ENCODE measurements around the gene KRTAP4-7. TPM values are rescaled to one million over a fixed set of nuclear protein-coding genes. Genes with fewer than 3 reads are reported as not detected.
"Not testable (repeated sequence)": the region's sequence is repeated elsewhere in the genome, so short reads cannot be mapped to it uniquely, and the experiment has no call there.

The KRTAP4-7 gene
- total RNA-seq, 1 donor from 2014 or later = not detected

DNA sequence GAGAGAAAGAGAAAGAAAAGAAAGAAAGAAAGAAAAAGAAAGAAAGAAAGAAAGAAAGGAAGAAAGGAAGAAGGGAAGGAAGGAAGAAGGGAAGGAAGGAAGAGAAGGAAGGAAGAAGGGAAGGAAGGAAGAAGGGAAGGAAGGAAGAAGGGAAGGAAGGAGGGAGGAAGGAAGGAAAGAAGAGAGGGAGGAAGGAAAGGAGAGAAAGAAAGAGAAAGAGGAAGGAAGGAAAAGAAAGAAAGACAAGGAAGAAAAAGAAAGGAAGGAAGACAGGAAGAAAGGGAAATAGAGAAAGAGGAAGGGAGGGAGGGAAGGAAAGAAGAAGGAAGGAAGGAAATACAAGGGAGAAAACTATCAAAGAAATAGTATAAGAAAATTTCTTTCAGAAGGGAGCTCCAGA, 7.2 kb upstream of the KRTAP4-7 start:
- no peak for ATAC-seq
- DNase-seq = no peak
- no peak overlapping the region for H3K4me3 ChIP-seq
- TF ChIP-seq, protein P1, sequence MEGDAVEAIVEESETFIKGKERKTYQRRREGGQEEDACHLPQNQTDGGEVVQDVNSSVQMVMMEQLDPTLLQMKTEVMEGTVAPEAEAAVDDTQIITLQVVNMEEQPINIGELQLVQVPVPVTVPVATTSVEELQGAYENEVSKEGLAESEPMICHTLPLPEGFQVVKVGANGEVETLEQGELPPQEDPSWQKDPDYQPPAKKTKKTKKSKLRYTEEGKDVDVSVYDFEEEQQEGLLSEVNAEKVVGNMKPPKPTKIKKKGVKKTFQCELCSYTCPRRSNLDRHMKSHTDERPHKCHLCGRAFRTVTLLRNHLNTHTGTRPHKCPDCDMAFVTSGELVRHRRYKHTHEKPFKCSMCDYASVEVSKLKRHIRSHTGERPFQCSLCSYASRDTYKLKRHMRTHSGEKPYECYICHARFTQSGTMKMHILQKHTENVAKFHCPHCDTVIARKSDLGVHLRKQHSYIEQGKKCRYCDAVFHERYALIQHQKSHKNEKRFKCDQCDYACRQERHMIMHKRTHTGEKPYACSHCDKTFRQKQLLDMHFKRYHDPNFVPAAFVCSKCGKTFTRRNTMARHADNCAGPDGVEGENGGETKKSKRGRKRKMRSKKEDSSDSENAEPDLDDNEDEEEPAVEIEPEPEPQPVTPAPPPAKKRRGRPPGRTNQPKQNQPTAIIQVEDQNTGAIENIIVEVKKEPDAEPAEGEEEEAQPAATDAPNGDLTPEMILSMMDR (IDR thresholded peaks at IDR 0.05) = no peak
- H3K9me3 ChIP-seq = no peaks in the 10 kb centered on the region
- no peaks in the 10 kb centered on the region for H3K36me3 ChIP-seq
- H3K27ac ChIP-seq = no peak overlapping the region
- no peaks in the 10 kb centered on the region for H3K4me1 ChIP-seq
- no peaks in the 10 kb centered on the region for H3K27me3 ChIP-seq (ENCODE audit: low read depth)
- intact Hi-C loops (cut with DNase I) = no loop called here

DNA sequence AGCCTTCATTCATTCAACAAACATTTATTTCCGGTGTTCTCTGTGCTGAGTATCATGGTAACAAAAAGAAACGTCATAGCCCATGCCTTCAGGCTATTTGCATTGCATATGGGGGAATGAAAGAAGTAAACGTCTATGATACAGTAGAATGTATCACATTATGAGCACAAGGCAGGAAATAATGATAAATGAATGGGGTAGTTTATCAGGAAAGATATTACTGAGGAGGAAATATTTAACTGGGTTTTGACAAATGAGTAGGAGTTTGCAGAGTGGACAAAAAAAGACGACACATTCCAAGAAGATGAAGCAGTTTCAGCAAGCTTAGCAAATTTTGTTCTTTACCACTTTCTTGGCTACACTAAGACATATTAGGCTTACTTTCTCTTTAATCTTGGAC, 1.3 kb upstream of the KRTAP4-7 start:
- intact Hi-C loops (cut with DNase I) = no loop called here
- Histone ChIP-seq H3K36me3 (no peaks in the 10 kb centered on the region), H3K27me3 (ENCODE audit: low read depth) (no peaks in the 10 kb centered on the region), H3K4me1 (no peaks in the 10 kb centered on the region), H3K9me3 (no peaks in the 10 kb centered on the region), H3K4me3 (no peak overlapping the region), H3K27ac (no peak overlapping the region)
- TF ChIP-seq, protein P1 (IDR thresholded peaks at IDR 0.05) = no peak
- ATAC-seq (no peak), DNase-seq (no peak)

DNA sequence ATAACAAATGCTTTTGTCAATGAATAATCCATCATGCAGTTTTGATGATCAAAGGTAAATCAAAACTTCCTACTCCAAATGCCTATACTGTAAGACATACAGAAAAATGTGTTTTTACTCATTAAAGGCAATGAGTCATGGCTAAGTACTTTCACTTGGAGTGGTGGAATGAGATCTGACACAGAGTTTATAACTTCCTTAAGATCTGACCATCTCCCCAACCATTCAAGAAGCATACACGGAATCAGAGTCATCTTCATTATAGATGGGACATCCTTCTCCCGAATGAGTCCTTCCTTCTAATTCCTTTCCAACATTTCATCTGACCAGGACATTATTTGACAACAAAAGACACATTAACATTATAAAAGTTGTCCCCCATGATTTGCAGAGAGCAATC, 523 bp upstream of the KRTAP4-7 start:
- intact Hi-C loops (cut with DNase I); H3K4me1 ChIP-seq: not testable (repeated sequence)

DNA sequence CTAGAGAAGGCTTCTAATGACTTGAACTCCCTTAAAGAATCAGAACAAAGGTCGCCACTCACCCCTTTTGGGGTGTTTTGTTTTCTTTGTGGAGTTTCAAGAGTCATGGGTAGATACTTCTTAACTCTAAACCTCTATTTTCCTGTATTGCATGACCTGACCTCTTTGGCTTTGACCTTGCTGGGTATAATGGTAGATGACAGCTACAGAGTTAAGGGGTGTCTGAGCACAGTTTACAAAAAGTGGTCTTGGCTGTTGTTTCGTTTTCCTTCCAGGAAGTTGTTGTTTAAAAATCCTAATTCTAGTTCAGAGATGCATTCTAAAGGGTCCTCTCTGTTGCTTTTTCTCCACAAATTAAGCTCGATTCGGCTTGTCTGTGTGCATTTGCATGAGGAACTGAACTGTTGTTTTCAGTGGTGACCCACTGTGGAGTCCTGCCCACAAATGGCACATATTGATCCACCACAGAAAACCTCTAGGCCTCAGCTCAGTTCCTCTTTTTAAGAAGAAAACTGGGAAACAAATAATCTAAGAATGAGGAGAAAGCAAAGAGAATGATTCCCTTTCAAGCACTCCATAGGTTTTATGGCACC, 4.9 kb downstream of the KRTAP4-7 start:
- DNase-seq; H3K4me3 ChIP-seq; H3K27ac ChIP-seq; H3K36me3 ChIP-seq; H3K27me3 ChIP-seq (ENCODE audit: low read depth); ATAC-seq; intact Hi-C loops (cut with DNase I); H3K9me3 ChIP-seq; H3K4me1 ChIP-seq: not testable (repeated sequence)

More for the DNA sequence above, 523 bp upstream of the KRTAP4-7 start:
- H3K4me3 ChIP-seq; H3K27ac ChIP-seq; H3K27me3 ChIP-seq (ENCODE audit: low read depth); H3K9me3 ChIP-seq; ATAC-seq; DNase-seq; H3K36me3 ChIP-seq: not testable (repeated sequence)

DNA sequence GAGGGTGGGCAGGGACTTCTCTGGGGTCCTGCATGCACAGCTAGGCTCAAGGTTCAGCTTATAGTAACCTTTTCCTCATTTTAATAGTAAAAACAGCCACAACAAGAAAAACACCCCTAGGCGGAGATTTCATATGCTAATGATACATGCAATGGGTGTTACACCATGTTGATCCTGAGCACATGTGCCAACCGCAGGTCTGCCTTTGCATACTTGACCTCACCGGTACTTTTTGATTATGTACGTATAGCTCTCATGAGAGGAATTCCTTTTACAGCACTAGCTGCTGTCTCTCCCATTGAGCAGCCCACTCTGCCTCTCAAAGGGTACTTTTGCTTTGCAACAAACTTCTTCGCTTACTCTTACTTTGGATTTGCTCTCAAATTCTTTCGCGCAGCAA, 12.1 kb downstream of the KRTAP4-7 start:
- no peak overlapping the region for H3K27ac ChIP-seq
- H3K4me3 ChIP-seq = no peak overlapping the region
- H3K4me1 ChIP-seq = no peaks in the 10 kb centered on the region
- intact Hi-C loops (cut with DNase I) = no loop called here
- peak in 1 of 2 donors; percentile 32 for ATAC-seq
- no peaks in the 10 kb centered on the region for H3K9me3 ChIP-seq
- peaks cover 3% of the 10 kb centered on the region for H3K27me3 ChIP-seq (ENCODE audit: low read depth)
- TF ChIP-seq, protein P1 (IDR thresholded peaks at IDR 0.05) = no peak
- no peak for DNase-seq
- H3K36me3 ChIP-seq = no peaks in the 10 kb centered on the region

DNA sequence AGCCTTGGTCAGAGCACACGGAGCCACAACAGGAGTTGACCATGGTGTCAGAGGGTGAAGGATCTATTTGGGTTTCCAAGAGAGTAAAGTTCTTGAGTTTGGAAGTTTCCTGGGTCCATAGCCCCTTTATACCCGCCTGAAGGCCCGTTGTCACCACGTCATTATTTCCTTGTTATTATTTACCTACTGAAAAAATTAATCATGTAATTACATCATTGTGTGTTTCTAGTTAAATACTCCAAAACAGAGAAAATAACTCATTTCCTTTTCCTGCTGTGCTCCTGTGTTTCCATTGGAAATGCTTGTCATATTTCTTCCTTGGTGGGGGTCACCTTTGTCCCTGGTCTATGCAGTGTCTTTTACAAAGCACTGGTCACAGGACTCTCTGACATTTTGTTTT, 14.1 kb downstream of the KRTAP4-7 start, which contains the start of gene KRTAP4-8:
Gene KRTAP4-8, minus strand, starts transcription at position 101 of the 400 bp plus-strand sequence. Its CDS starts 58 bp downstream, at position 43.
- H3K4me3 ChIP-seq = no peak within 1 kb of the TSS
- no peaks in the 10 kb centered on the region for H3K9me3 ChIP-seq
- H3K4me1 ChIP-seq = no peaks in the 10 kb centered on the region
- peaks cover 3% of the 10 kb centered on the region for H3K27me3 ChIP-seq (ENCODE audit: low read depth)
- ATAC-seq = no peak
- no peak within 1 kb of the TSS for H3K27ac ChIP-seq
- TF ChIP-seq, protein P1 (IDR thresholded peaks at IDR 0.05) = no peak
- intact Hi-C loops (cut with DNase I) = no loop called here
- no peaks in the 10 kb centered on the region for H3K36me3 ChIP-seq
- DNase-seq = no peak

Data from lower lobe of right lung (tissue), 2 donors.